HT-29 (cell line): ENCODE measurements around the gene ENDOU. TPM values are rescaled to one million over a fixed set of nuclear protein-coding genes. Genes with fewer than 3 reads are reported as not detected.
A peak's percentile ranks its signal among the peaks of the same experiment; 100 is the strongest.

Experiments used
- DNase-seq: peaks from one replicate; pipeline ENCODE4 v3.0.0-alpha.2; 2015; ENCODE audit warnings: low spot score
- total RNA-seq: library from RNA; depleted of rRNA; stranded (reverse); fragments of >200 nt; shearing (Covaris generic); gene quantifications from 2 replicates; pipeline ENCODE4 v1.2.3, GENCODE V29; 2014

ENDOU gene
- total RNA-seq, 1 experiment from 2014 or later: not detected

DNA sequence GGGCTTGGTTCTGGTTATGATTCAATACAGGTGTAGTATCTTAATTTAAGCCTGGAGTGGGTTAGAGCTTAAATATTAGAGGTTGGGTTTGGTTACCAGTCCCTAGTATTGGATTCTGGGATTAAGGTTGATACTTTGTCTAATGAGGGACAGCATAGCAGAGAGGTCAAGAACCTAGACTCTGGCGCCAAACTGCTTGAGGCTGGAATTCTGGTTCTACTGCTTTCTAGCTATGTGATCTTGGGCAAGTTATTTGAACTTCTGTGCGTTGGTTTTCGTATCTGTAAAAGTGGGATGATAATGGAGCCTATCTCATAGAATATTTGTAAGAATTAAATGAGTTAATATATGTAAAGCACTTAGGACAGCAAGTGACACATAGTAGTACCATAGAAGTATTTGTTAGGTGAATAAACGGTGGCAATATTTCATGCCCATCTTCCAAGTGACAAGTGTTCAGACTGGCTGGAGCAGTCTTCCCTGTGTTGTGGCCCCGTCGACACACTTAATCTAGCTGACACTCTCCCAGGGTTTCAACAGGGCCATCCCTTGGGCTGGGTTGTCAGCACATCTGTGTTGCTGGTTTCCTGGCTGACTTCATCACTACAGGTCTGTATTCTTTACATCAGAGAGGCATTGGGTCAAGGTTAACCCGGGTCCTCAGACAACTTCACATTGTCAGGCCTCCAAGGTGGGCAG, 3.0 kb downstream of the ENDOU start:
- DNase-seq: no peak

DNA sequence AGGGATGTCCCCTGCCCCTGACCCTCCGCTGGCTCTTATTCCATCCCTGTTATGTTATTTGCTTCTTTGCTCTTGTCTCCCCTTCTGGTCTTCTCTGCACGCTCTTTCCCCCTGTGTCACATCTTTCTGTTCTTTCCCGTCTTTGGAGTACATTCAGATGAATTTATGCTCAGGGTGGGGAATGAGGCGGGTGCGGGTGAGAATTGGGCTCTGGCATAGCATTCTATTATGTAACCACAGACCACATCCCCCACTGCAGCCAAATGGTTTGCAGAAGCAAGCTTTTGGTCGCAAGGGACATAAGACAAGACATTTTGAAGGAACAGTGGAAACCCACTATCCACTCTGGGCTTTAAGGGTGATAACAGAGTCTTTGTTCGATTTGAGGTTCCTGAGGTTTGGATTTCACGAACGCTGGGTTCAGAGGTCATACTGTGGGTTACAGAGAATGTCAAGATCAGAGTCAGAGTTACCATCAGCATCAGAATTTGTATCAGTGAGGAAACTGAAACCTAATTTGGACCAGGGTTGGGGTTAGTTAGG, 3.8 kb downstream of the ENDOU start:
- DNase-seq: no peak

DNA sequence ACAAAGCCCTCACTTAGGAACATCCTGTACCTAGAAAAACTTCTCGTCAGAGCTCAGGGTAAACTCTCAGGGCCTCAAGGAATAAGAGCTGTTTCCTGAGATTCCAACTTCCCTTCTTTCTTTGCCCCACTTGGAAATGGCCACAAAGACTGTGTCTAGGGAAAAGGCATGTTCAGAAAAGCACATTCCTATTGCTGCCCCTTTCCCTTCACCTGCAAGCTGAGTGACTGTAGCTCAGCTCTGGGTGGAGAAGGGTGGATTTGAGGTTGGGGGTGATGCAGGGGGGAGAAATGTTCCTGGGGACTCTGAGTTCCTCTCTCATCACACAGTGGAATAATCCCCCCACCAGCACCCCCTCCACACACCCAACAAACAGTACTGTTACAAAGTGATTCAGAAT, 6.8 kb downstream of the ENDOU start:
- no peak for DNase-seq

DNA sequence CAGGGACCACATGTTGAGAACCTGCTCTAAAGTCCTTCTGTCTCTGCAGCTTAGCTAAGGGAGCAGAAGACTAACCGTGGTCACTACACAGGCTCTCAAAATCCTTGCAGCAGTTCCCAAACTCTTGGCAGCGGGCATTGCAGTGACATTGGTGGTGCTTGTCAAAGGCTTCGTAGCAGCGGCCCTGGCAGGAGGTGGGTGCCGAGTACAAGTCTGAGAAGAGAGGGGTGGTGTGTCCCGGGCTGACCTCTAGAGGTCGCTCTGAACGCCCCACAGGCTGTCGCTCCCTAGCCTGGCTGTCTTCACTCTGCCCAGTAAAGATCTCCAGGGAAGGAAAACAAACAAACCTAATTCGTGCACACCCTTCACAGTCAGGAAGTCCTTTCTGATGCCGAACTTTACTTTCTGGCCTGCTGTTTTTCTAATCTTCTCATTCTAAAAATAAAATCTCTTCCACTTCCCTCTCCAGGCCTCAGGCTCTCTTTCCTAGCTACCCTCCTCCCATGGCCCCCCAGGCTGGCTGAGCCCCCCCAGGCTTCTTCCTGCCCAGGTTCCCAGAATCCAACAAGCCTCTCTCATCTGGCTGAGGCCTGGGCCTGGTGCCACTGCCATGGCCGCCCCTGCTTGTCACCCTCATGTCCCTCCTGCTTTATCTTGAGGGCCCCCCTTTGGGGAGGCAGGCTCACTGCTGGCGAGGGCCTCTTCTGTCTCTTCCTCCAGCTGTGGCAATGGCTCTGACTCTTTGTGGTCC, 7.7 kb downstream of the ENDOU start:
- peak; percentile 93 for DNase-seq

DNA sequence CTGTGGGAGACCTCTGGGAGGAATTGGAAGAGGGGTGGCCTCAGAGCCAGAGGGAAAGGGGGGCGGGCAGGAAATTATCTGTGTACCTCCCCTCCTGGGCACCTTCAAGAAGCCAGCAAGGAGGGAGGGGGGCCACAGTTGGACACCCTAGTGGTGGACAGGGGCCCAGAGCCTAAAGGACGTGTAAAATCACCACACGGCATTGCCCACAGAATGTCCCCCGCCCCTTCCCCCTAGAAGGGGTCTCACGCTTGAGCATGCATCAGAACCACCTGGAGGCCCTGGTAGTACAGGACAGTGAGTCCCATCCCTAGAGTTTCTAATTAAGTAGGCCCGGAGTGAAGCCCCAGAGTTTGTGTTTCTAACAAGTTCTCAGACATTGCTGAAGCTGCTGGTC, 8.2 kb downstream of the ENDOU start:
- no peak for DNase-seq

DNA sequence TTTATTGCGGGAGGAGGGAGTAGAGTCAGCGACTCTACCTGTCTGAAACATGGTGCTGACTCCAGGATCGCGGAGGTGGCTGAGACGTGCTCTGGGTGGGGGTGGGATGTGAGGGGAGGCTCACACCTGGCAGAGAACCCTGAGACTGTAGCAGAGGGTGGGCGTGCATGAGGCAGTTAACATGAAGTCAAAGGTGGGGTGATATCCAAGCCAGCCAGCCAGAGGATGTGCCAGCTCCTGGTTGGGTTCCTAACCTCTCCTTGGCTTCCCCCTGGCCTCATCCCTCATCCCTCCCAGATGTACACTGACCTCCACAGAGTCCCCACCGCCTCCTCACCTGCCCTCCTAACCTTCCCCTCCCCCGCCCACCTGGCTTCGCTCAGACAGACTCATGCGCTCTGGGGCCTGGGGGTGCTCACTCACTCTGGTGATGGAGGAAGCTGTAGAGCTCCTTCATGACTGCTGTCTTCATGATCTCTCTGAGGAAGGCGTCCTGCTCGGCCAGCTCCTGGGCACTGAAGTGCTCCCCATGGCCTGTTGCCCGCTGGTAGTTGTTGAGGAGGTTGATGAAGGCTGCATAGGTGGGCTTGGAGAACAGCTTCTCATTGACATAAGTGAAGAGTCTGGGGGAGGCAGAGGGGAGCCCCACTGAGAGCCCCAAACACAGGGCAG, 9.3 kb downstream of the ENDOU start:
- no peak for DNase-seq

DNA sequence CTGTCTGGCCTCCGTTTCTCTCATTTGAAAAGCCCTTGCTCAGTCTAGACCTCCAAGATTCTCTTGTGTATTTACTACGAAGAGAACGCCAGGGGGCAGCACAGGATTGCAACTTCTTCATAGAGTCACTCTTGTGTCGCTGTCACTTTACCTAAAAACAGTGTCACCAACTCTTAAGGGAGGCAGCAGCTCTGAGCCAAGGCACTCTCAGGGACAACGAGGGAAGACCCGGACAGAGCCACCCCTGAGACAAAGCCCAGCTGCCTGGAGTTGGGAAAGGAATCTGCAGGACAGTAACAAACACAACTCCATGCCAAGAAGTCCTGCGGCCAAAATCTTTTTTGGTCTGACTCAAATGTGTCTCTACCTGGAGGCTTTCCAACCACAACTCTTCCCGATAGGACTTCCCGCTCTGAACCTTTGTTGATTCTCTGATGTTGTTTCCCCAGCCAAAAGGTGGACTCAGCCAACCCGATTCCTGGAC, 9.9 kb downstream of the ENDOU start:
- peak; percentile 96 for DNase-seq

DNA sequence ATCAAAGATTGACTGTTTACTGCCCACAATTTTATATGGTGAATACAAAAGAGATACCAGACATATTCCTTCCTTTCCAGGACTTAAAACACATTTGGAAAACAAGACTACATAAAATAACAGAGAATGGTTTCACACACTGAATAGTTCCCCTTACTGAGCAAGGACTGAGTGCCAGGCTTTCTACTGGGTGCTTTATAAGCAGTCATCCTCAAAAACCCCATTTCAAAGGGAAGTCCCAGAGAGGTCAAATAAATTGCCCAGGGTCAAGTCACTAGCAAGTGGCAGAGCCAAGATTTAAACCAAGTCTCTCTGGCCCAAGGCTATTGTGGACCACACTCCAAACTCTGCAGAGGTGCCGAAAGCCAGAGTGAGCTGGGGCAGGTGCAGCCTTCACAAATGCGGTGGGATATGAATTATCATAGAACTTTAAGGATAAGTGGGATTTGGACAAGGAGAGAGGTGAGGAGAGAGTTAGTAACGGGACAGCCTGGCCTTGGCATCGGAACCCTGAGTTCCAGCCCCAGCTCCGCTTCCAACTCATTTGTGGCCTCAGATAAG, 10.4 kb downstream of the ENDOU start:
- no peak for DNase-seq

DNA sequence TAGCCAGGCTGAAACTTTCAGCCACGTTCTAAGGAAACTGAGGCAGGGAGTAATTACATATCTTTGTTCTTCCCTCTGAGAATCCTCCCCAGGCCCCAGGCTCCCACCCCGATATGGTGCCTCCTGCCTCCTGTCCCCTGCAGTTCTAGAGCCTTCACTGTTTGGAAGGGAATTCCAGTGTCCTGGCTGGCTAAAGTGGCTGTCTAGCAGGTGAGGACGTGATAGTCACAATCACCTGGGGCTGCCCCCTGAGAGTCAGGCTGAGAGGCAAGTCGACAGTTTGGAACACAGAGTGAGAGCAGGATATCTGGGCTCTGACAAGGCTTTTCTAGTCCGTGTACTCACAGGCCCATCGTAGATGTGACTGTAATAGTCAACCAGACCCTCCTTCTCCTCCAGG, 13.1 kb downstream of the ENDOU start:
- DNase-seq: no peak

DNA sequence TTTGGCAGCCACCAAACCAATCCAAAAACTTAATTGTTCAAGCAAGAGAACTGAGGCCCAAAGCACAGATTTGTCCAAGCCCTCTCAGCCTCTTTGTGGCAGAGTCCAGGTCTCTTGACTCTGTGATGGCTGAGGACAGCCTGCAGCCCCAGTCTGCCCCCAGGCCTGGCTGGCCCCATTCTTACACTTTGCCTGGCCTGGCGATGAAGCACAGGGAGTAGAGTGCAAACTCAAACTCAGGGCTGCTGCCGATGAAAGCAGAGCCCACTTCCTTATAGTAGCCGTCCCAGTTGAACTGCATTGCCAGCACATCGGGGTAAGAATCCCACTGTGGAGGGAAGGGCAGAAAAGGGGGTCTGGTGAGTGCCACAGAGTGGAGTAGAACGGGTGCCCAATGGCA, 13.8 kb downstream of the ENDOU start:
- DNase-seq: no peak

DNA sequence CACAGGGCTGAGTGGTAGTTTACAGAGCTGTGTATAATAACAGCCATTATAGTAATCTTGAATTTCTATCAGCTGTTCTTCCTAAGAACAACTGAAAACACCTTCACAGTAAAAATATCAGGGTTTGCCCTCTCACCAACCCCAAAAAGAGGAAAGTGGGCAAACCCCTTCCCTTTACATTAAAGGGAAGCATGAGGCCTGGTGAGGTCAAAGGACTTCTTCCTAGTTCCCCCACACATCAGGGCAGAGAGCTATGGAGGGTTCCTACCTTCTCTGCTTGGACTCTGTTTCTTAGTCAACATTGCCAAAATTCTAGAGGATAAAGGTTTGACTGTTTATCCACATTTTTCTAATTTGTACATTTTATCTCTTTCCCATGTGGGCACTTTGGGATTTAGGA, 15.0 kb downstream of the ENDOU start:
- DNase-seq: no peak

DNA sequence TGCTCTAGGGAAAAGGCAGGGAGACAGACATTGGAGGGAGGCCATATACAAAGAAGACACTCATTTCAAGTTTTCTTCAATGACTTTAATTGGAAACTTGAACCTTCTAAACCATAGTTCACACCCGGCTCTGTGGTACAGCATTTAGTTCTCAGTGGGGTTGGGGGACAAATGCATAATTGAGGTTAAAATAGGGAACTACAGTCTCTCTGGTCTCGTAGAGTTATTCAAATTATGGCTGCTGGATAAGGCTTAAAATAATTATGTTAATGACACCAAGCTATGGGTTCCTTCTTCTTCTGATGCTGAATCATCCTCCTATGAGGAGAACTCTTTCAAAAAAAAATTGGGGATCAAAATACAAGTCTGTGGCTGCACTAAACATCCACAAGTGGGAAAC, 15.6 kb downstream of the ENDOU start:
- no peak for DNase-seq

DNA sequence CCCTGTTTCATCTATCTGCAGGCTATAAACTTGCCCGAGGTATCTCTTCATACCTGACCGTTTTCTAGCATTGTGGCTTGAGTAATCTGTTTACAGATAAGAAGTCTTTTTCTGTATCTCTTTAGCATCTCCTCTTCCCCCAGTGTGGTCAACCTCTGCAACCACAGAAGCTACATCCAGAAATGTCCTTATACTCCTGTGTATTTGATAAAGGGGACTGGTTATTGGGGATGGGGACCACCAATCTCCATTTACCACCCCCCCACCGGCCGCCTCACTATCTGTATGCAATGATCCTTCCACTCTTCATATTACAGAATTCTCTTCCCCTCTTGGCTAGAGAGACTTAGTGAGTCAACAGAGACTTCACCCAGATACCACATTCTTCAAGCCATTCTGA, 16.1 kb downstream of the ENDOU start:
- no peak for DNase-seq

DNA sequence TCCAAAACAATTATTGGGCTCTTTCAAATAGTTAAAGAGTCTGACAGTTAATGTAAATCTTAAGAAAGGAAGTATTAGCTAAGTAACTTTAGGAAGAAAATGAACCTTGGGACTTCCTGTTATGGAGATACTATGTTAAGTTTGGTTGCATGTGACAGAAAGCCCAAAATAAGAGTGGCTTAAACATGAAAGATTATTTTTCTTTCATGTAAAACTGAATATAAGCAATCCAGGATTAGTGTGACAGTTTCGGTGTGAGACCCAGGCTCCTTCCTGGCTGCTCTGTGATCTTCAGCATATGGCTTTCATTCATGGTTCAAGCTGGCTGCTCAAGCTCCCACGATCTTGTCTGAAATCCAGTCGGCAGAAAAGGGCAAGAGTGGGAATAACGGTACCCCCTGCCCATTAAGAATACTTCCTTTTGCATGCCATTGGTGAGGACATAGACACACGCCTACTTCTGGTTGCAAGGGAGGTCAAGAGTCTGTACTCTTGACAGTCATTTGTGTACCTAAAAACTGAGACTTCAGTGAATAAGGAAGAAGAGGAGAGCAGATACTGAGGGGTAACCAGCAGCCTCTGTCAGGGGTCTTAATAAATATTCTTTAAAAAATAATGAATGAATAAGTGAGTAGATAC, 17.3 kb downstream of the ENDOU start:
- no peak for DNase-seq

DNA sequence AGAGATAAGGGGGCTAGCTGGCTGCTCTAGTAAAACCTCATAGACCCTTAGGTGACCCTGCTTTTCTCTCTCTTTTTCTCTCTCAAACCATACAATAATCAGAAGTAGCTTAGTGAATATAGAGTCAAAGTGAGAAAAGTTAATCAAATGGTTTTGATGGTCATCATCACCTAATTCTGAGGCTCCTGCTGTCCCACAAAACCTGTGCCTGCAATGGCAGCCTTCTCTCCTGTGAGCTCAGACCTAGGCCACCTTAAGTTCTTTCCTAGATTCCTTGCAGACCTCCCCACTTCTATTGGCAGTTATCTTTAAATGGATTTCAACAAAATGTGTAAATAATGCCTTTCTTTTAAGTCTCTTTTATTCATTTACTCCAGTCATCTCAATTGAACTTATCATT, 17.9 kb downstream of the ENDOU start:
- DNase-seq: no peak

DNA sequence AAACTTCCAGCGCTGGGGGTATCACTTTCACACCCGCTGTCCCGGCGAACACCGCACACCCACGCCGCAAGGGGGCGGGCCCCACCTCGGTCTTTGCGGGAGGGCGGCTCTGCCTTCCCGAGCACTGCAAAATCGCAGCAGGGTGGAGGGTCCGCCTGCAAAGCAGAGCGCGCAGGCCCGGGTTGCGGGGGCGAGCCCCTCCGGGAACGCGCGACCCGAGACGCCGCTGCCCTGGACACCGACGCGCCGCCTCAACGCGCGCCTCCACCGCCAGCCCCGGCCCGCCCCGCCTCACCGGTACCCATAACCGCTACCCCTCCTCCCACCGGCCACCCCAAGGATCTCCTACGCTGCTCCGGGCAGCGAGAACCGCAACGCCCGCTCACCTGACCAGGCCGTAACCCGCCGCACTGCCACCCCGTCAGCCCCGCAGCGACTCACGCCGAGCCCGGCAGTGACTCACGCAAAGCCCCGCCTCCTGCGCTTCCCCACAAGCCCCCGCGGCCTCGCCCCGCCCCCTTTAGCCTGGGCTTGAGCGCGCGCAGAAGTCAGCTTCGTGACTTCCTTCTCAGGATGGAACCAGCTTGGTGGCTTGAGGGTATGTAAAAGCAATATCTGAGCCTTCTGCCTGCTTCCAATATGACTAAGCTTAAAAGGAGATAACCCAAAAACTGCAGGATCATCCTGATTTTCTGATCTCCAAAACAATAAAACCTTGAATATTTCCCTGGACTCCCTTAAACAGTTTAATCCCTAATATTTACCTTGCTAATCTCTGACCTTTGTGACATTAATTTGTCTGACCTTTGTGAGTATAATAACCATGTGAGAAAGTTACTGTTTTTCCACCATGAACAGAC, 19.5 kb downstream of the ENDOU start, which contains the start of gene RPAP3:
Gene RPAP3 (minus strand): TSS at position 465 of the 860 bp plus-strand sequence. CDS start 3,190 bp downstream, outside the sequence.
- DNase-seq: peak; percentile 92

DNA sequence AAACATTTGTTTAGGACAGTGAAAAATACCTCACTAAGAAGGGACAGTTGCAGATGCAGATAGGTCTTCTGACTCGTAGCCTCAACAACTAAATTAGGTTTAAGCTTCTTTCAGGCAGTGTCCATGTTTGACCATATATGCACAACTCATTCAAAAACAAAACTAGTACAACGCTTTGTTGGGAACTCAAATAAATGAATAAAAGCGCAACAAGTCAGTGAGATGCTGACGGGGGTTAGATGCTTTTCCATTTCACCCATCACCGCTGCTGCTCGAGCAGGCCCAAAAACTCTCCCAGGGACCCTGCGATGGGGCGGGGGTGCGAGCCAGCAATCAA, 20.1 kb downstream of the ENDOU start:
- DNase-seq: peak; percentile 28

DNA sequence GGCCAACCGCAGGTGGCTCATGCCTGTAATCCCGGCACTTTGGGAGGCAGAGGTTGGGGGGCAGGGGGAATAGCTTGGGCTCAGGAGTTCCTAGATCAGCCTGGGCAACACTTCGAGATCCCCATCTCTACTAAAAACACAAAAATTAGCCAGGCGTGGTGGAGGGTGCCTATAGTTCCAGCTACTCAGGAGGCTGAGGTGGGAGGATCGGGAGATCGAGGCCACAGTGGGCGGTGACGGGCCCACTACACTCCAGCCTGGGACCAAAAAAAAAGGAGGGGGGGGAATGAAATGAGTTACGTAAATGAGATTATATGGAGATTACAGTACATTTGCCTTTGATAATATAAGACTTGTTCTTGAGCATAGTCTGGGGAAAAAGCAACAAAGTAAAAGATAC, 20.6 kb downstream of the ENDOU start:
- no peak for DNase-seq

DNA sequence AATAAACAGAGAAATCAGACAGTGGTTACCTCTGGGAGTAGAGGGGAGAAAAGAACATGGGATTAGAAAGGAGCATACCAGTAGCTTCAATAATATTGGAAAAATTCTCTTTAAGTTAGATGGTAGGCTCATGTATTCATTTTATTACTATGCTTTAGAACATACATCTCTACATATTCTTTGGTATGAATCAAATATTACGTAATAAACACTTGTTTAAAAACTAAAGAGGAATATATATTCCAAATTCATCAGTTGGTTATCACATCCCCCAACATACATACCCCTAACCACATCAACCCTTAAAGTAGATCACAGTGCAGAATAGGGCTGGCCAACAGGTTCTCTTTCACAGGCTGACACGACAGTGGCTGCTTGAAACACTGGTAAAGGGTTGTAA, 25.0 kb downstream of the ENDOU start:
- DNase-seq: no peak

DNA sequence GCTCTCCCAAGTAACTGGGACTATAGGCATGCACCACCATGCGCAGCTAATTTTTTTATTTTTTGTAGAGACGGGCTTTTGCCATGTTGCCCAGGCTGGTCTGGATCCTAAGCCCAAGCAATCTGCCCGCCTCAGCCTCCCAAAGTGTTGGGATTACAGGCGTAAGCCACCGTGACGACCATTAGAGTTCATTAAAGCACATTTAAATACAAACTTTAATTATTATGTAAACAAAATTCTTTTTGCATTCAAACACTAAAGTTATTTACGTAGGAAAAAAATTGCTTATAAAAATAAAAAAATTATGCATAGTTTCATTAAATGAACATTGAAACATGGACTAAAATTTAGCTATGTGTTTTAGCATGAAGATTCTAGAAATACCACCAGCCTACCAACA, 26.7 kb downstream of the ENDOU start:
- DNase-seq: no peak

DNA sequence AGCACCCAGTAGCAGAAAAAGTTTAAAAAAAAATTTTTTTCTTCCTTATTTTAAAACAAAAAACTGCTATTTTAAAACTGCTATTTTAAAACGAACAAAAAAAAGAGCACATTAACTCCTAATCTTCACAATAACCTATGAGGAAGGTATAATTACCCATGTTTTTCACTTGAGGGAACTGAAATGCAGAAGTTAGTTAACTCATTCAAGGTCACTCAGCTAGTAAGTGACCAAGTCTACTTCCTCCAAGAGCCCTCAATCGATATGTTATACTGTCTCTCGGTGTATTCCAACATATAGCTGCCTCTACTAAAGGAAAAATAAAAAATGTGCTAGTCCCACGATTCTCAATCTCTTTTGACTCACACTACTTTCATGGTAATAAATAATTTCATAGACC, 27.2 kb downstream of the ENDOU start:
- no peak for DNase-seq
